HEK293 (cell line): ENCODE measurements around the gene OR6X1.

Experiments used
- HOXD13 ChIP-seq: sonication (generic); formaldehyde crosslinking; IDR thresholded peaks from 2 replicates; pipeline ENCODE4 v1.8.0; 2022; ENCODE audit warnings: missing genetic modification reagents, borderline replicate concordance
- ZBTB49 ChIP-seq: fragments of 450-650 bp; formaldehyde crosslinking; IDR thresholded peaks from 2 replicates; pipeline ENCODE4 v1.5.1; 2016; ENCODE audit warnings: missing biosample characterization, missing genetic modification characterization, low read depth
- ZNF157 ChIP-seq: fragments of 450-650 bp; formaldehyde crosslinking; IDR thresholded peaks from 2 replicates; pipeline ENCODE4 v1.5.1; 2016; ENCODE audit warnings: missing biosample characterization, missing genetic modification characterization
- ZNF302 ChIP-seq: fragments of 450-650 bp; formaldehyde crosslinking; IDR thresholded peaks from 2 replicates; pipeline ENCODE4 v1.5.1; 2016; ENCODE audit warnings: missing biosample characterization, missing genetic modification characterization, low read depth
- ZNF311 ChIP-seq: fragments of 450-650 bp; formaldehyde crosslinking; IDR thresholded peaks from 2 replicates; pipeline ENCODE4 v1.5.1; 2017; ENCODE audit warnings: missing biosample characterization, missing genetic modification characterization, borderline replicate concordance
- ZNF704 ChIP-seq: fragments of 450-650 bp; formaldehyde crosslinking; IDR thresholded peaks from 2 replicates; pipeline ENCODE4 v1.5.1; 2016; ENCODE audit warnings: missing biosample characterization, missing genetic modification characterization
- TF ChIP-seq, protein P1 (sequence below): fragments of 450-650 bp; formaldehyde crosslinking; IDR thresholded peaks from 2 replicates; pipeline ENCODE4 v1.5.1; 2016; ENCODE audit warnings: missing biosample characterization, missing genetic modification characterization
- TF ChIP-seq, protein P2 (sequence below): fragments of 450-650 bp; formaldehyde crosslinking; IDR thresholded peaks from 2 replicates; pipeline ENCODE4 v1.5.1; 2016; ENCODE audit warnings: missing biosample characterization, missing genetic modification characterization

- TF ChIP-seq, protein P1, sequence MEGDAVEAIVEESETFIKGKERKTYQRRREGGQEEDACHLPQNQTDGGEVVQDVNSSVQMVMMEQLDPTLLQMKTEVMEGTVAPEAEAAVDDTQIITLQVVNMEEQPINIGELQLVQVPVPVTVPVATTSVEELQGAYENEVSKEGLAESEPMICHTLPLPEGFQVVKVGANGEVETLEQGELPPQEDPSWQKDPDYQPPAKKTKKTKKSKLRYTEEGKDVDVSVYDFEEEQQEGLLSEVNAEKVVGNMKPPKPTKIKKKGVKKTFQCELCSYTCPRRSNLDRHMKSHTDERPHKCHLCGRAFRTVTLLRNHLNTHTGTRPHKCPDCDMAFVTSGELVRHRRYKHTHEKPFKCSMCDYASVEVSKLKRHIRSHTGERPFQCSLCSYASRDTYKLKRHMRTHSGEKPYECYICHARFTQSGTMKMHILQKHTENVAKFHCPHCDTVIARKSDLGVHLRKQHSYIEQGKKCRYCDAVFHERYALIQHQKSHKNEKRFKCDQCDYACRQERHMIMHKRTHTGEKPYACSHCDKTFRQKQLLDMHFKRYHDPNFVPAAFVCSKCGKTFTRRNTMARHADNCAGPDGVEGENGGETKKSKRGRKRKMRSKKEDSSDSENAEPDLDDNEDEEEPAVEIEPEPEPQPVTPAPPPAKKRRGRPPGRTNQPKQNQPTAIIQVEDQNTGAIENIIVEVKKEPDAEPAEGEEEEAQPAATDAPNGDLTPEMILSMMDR = no peak
- TF ChIP-seq ZNF302 (tag by site-specific recombination) = no peak
- no peak for TF ChIP-seq ZNF311 (tag by site-specific recombination)
- TF ChIP-seq, protein P2, sequence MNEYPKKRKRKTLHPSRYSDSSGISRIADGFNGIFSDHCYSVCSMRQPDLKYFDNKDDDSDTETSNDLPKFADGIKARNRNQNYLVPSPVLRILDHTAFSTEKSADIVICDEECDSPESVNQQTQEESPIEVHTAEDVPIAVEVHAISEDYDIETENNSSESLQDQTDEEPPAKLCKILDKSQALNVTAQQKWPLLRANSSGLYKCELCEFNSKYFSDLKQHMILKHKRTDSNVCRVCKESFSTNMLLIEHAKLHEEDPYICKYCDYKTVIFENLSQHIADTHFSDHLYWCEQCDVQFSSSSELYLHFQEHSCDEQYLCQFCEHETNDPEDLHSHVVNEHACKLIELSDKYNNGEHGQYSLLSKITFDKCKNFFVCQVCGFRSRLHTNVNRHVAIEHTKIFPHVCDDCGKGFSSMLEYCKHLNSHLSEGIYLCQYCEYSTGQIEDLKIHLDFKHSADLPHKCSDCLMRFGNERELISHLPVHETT (tag by site-specific recombination) = no peak
- TF ChIP-seq ZBTB49 (tag by site-specific recombination) = no peak
- TF ChIP-seq ZNF704 (tag by site-specific recombination) = no peak
- no peak for TF ChIP-seq ZNF157 (tag by site-specific recombination)
- TF ChIP-seq HOXD13 (CRISPR knock-in tag) = no peak
These were observed 44.4 kb upstream of the OR6X1 start for GRCh38 chr11:123798513-123799252.
